Lung (tissue), 12 donors: Measurements from ENCODE around the gene RGS1. TPM values are rescaled to one million over a fixed set of nuclear protein-coding genes. Genes with fewer than 3 reads are reported as not detected.

Experiments used
- ATAC-seq: fragments of 200-7000 bp; cut with Tn5 transposase; one replicate; pipeline ENCODE4 v1.9.1; 2020; ENCODE audit warnings: moderate number of reproducible peaks; ENCODE audit not compliant: insufficient read depth, low FRiP score
- DNase-seq, 3 donors: peaks; one replicate each; pipeline ENCODE4 v3.0.0-alpha.2; 2013 to 2017
- H3K27ac ChIP-seq, 2 donors: one replicate each; pipeline ENCODE4 v1.5.1; 2013; ENCODE audit warnings: mild to moderate bottlenecking in 2 of 2, moderate library complexity in 2 of 2, control low read depth in 1 of 2, inconsistent platforms in 1 of 2, low read depth in 1 of 2, low read length in 1 of 2
- H3K27me3 ChIP-seq, 3 donors: one replicate each; pipeline ENCODE4 v1.5.1; 2013; ENCODE audit warnings: low read length in 2 of 3; ENCODE audit not compliant: control insufficient read depth in 3 of 3, insufficient read depth in 3 of 3
- H3K36me3 ChIP-seq, 4 donors: one replicate each; pipeline ENCODE4 v1.5.1; 2013; ENCODE audit warnings: low read length in 4 of 4, mild to moderate bottlenecking in 1 of 4, moderate library complexity in 1 of 4; ENCODE audit not compliant: control insufficient read depth in 4 of 4, insufficient read depth in 4 of 4
- H3K4me1 ChIP-seq, 5 donors: one replicate each; pipeline ENCODE4 v1.5.1; 2013; ENCODE audit warnings: low read length in 5 of 5, mild to moderate bottlenecking in 2 of 5, moderate library complexity in 1 of 5; ENCODE audit not compliant: control insufficient read depth in 5 of 5, insufficient read depth in 5 of 5
- H3K4me3 ChIP-seq: one replicate; pipeline ENCODE4 v1.5.1; 2013; ENCODE audit warnings: mild to moderate bottlenecking, control low read depth, moderate library complexity
- H3K9ac ChIP-seq, 2 donors: one replicate each; pipeline ENCODE4 v1.5.1; 2013; ENCODE audit warnings: low read length in 2 of 2, control low read depth in 1 of 2; ENCODE audit not compliant: insufficient read depth in 1 of 2
- H3K9me3 ChIP-seq, 4 donors: one replicate each; pipeline ENCODE4 v1.5.1; 2013; ENCODE audit warnings: low read length in 3 of 4, mild to moderate bottlenecking in 1 of 4, moderate library complexity in 1 of 4; ENCODE audit not compliant: control insufficient read depth in 4 of 4, insufficient read depth in 3 of 4
- CTCF ChIP-seq: IDR thresholded peaks from 2 replicates; pipeline ENCODE4 v1.5.1; 2012; ENCODE audit warnings: mild to moderate bottlenecking; ENCODE audit errors: control extremely low read depth, extremely low read depth
- WGBS, 2 donors: extraction: QIAGEN DNeasy Blood & Tissue Kit; methylation state at CpG; one replicate each; pipeline ENCODE4 v1.1.7; 2013; 5-methylcytosine and 5-hydroxymethylcytosine counted together
- polyA plus RNA-seq, 2 donors: library from polyadenylated mRNA; stranded (reverse); fragments of 200-250 nt; gene quantifications; one replicate each; pipeline ENCODE4 v1.2.1, GENCODE V29; 2013
- total RNA-seq, 2 donors: library from RNA; depleted of rRNA in 1 of 2; stranded (reverse); fragments of >200 nt in 1 of 2; gene quantifications; one replicate each; pipeline ENCODE4 v1.2.1, GENCODE V29; 2014 to 2021
- donor health status: control.
- donor health status: control.
- donor health status: Bipolar disorder and iron deficiency.
- donor health status: healthy.
- donor health status: DM: yes; HTN: yes; CAD: no.

Gene RGS1
- total and polyA plus RNA-seq, 4 donors: 7.3 to 86.6 (median 21.0) TPM

- no peak for DNase-seq
- no peak for ATAC-seq
- Histone ChIP-seq H3K4me1 (peaks cover 0 to 6% (median 0%) of the 10 kb centered on the region in 5 donors), H3K4me3 (no peak overlapping the region), H3K27me3 (no peaks in the 10 kb centered on the region), H3K9me3 (no peaks in the 10 kb centered on the region), H3K9ac (no peak overlapping the region), H3K27ac (no peak overlapping the region), H3K36me3 (no peaks in the 10 kb centered on the region)
- no peak for TF ChIP-seq CTCF
- 80 to 90% methylated on average over 1 of the region's 1 CpG for WGBS, 2 donors
Measured at GRCh38 chr1:192602757-192603156, 27.2 kb downstream of the RGS1 start.

GRCh38 chr1:192603218-192603787, 27.7 kb downstream of the RGS1 start:
- Histone ChIP-seq H3K9me3 (no peaks in the 10 kb centered on the region), H3K36me3 (no peaks in the 10 kb centered on the region), H3K9ac (no peak overlapping the region), H3K27me3 (no peaks in the 10 kb centered on the region), H3K27ac (no peak overlapping the region), H3K4me3 (no peak overlapping the region), H3K4me1 (peaks cover 0 to 9% (median 0%) of the 10 kb centered on the region in 5 donors)
- DNase-seq (no peak), ATAC-seq (no peak)
- TF ChIP-seq CTCF: no peak
- WGBS, 2 donors: 80 to 85% methylated on average over 3 of the region's 3 CpGs

GRCh38 chr1:192604979-192605620, 29.5 kb downstream of the RGS1 start:
- Histone ChIP-seq H3K9ac (no peak overlapping the region), H3K4me3 (no peak overlapping the region), H3K36me3 (no peaks in the 10 kb centered on the region), H3K4me1 (peaks cover 0 to 9% (median 0%) of the 10 kb centered on the region in 5 donors), H3K27me3 (no peaks in the 10 kb centered on the region), H3K9me3 (no peaks in the 10 kb centered on the region), H3K27ac (no peak overlapping the region)
- WGBS, 2 donors: 34 to 64% methylated on average over 3 of the region's 3 CpGs
- DNase-seq (no peak), ATAC-seq (no peak)
- no peak for TF ChIP-seq CTCF
